ENCODE measurements around the gene UBL3.

Gene UBL3

GRCh38 chr13:29845440-29846056 is 4.9 kb downstream of the UBL3 start:
- Histone ChIP-seq H3K36me3 (ENCODE audit: control insufficient read depth in 2 of 2, insufficient read depth in 2 of 2, low read length in 2 of 2) (no peaks in the 10 kb centered on the region), H3K4me1 (ENCODE audit: control insufficient read depth, insufficient read depth, low read length) (peaks cover 7% of the 10 kb centered on the region), H3K27me3 (ENCODE audit: control insufficient read depth in 1 of 2, insufficient read depth in 2 of 2, low read length in 2 of 2) (no peaks in the 10 kb centered on the region), H3K9ac (ENCODE audit: low read length in 2 of 2) (peak overlapping the region in 1 of 2 donors; percentile 20), H3K4me3 (ENCODE audit: low read length in 2 of 2) (no peak overlapping the region), H3K27ac (ENCODE audit: low read length) (no peak overlapping the region), H3K9me3 (ENCODE audit: control insufficient read depth in 2 of 2, low read length in 2 of 2) (no peaks in the 10 kb centered on the region)

GRCh38 chr13:29844441-29844840 is 6.0 kb downstream of the UBL3 start:
- Histone ChIP-seq H3K9ac (ENCODE audit: low read length in 2 of 2) (no peak overlapping the region), H3K4me3 (ENCODE audit: low read length in 2 of 2) (no peak overlapping the region), H3K27ac (ENCODE audit: low read length) (no peak overlapping the region), H3K36me3 (ENCODE audit: control insufficient read depth in 2 of 2, insufficient read depth in 2 of 2, low read length in 2 of 2) (no peaks in the 10 kb centered on the region), H3K9me3 (ENCODE audit: control insufficient read depth in 2 of 2, low read length in 2 of 2) (no peaks in the 10 kb centered on the region), H3K4me1 (ENCODE audit: control insufficient read depth, insufficient read depth, low read length) (peaks cover 7% of the 10 kb centered on the region), H3K27me3 (ENCODE audit: control insufficient read depth in 1 of 2, insufficient read depth in 2 of 2, low read length in 2 of 2) (no peaks in the 10 kb centered on the region)

DNA sequence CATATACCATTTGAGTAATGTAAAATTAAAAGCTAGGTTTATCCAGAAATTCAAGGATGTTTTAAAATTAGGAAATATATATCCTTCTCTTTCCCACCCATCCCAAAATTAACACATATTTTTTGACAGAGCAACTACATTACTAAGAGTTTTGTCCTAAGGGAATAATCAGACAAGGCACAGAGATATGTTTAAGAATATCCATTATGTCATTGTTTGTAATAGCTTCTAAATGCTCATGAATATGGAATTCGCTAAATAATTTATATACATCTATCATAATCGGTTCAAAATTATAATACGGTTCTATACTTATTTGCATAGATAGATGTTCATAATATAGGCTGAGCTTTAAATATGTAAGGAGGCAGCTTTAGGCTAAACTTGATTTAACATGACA is 9.8 kb downstream of the UBL3 start:
- Histone ChIP-seq H3K36me3 (ENCODE audit: control insufficient read depth in 2 of 2, insufficient read depth in 2 of 2, low read length in 2 of 2) (no peaks in the 10 kb centered on the region), H3K27ac (ENCODE audit: low read length) (no peak overlapping the region), H3K27me3 (ENCODE audit: control insufficient read depth in 1 of 2, insufficient read depth in 2 of 2, low read length in 2 of 2) (no peaks in the 10 kb centered on the region), H3K4me1 (ENCODE audit: control insufficient read depth, insufficient read depth, low read length) (no peaks in the 10 kb centered on the region), H3K4me3 (ENCODE audit: low read length in 2 of 2) (no peak overlapping the region), H3K9me3 (ENCODE audit: control insufficient read depth in 2 of 2, low read length in 2 of 2) (no peaks in the 10 kb centered on the region), H3K9ac (ENCODE audit: low read length in 2 of 2) (no peak overlapping the region)

DNA sequence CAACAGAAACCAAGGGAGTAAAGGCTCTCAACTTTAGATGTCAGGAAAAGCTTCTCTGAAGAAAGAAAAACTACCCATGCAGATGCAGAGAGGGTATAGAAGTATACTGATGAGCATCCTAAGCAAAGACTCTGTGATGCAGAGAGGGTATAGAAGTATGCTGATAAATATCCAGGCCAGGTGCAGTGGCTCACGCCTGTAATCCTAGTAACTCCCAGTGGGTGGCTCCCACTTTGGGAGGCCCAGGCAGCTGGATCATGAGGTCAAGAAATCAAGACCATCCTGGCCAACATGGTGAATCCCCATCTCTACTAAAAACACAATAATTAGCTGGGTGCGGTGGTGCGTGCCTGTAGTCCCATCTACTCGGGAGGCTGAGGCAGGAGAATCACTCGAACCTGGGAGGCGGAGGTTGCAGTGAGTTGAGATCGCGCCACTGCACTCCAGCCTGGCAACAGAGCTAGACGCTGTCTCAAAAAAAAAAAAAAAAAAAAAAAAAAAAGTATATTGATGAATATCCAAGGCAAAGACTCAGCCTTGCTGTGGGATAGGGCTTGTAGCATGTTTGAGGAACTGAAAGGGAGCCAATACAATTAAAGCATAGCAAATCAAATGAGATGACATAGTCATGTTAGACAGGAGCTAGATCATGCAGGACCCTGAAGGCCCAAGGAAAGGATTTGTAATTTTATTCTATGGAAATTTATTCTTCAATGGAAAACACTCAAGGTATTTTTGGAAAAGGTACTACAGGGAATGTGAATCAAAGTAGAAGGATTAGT is 14.9 kb downstream of the UBL3 start:
- Histone ChIP-seq H3K27me3 (ENCODE audit: control insufficient read depth in 1 of 2, insufficient read depth in 2 of 2, low read length in 2 of 2) (no peaks in the 10 kb centered on the region), H3K27ac (ENCODE audit: low read length) (no peak overlapping the region), H3K4me1 (ENCODE audit: control insufficient read depth, insufficient read depth, low read length) (no peaks in the 10 kb centered on the region), H3K4me3 (ENCODE audit: low read length in 2 of 2) (no peak overlapping the region), H3K9ac (ENCODE audit: low read length in 2 of 2) (no peak overlapping the region), H3K36me3 (ENCODE audit: control insufficient read depth in 2 of 2, insufficient read depth in 2 of 2, low read length in 2 of 2) (no peaks in the 10 kb centered on the region), H3K9me3 (ENCODE audit: control insufficient read depth in 2 of 2, low read length in 2 of 2) (no peaks in the 10 kb centered on the region)

GRCh38 chr13:29832761-29833298 is 17.6 kb downstream of the UBL3 start:
- no peaks in the 10 kb centered on the region for H3K4me1 ChIP-seq (ENCODE audit: control insufficient read depth, insufficient read depth, low read length)
- H3K27me3 ChIP-seq (ENCODE audit: control insufficient read depth in 1 of 2, insufficient read depth in 2 of 2, low read length in 2 of 2) = no peaks in the 10 kb centered on the region
- H3K27ac ChIP-seq (ENCODE audit: low read length) = no peak overlapping the region
- H3K9me3 ChIP-seq (ENCODE audit: control insufficient read depth in 2 of 2, low read length in 2 of 2) = no peaks in the 10 kb centered on the region
- no peak overlapping the region for H3K4me3 ChIP-seq (ENCODE audit: low read length in 2 of 2)
- no peak overlapping the region for H3K9ac ChIP-seq (ENCODE audit: low read length in 2 of 2)
- H3K36me3 ChIP-seq (ENCODE audit: control insufficient read depth in 2 of 2, insufficient read depth in 2 of 2, low read length in 2 of 2) = no peaks in the 10 kb centered on the region

DNA sequence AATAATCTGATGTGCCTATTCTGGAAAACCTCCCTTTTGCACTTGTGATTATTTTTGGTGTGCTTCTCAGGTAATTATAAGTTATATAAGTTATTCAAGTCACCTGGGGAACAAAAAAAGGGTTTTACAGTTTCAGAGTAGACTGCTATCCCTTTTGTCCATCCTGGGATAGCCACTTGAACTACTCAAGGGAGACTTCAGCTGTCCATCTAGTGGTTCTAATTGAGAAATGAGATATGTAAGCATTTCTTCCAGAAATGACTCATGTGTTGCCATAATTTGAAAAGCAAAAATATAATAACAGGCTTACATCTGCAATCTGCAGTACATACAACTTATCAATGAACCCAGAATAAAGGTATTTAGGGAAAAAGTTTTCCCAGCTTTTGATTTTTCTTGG is 20.4 kb downstream of the UBL3 start:
- no peaks in the 10 kb centered on the region for H3K9me3 ChIP-seq (ENCODE audit: control insufficient read depth in 2 of 2, low read length in 2 of 2)
- H3K4me1 ChIP-seq (ENCODE audit: control insufficient read depth, insufficient read depth, low read length) = no peaks in the 10 kb centered on the region
- no peak overlapping the region for H3K4me3 ChIP-seq (ENCODE audit: low read length in 2 of 2)
- no peaks in the 10 kb centered on the region for H3K36me3 ChIP-seq (ENCODE audit: control insufficient read depth in 2 of 2, insufficient read depth in 2 of 2, low read length in 2 of 2)
- no peak overlapping the region for H3K9ac ChIP-seq (ENCODE audit: low read length in 2 of 2)
- H3K27me3 ChIP-seq (ENCODE audit: control insufficient read depth in 1 of 2, insufficient read depth in 2 of 2, low read length in 2 of 2) = no peaks in the 10 kb centered on the region
- H3K27ac ChIP-seq (ENCODE audit: low read length) = no peak overlapping the region

- H3K36me3 ChIP-seq (ENCODE audit: control insufficient read depth in 2 of 2, insufficient read depth in 2 of 2, low read length in 2 of 2) = no peaks in the 10 kb centered on the region
- no peaks in the 10 kb centered on the region for H3K27me3 ChIP-seq (ENCODE audit: control insufficient read depth in 1 of 2, insufficient read depth in 2 of 2, low read length in 2 of 2)
- H3K4me3 ChIP-seq (ENCODE audit: low read length in 2 of 2) = no peak overlapping the region
- no peak overlapping the region for H3K27ac ChIP-seq (ENCODE audit: low read length)
- H3K9me3 ChIP-seq (ENCODE audit: control insufficient read depth in 2 of 2, low read length in 2 of 2) = no peaks in the 10 kb centered on the region
- no peaks in the 10 kb centered on the region for H3K4me1 ChIP-seq (ENCODE audit: control insufficient read depth, insufficient read depth, low read length)
- H3K9ac ChIP-seq (ENCODE audit: low read length in 2 of 2) = no peak overlapping the region
Observed at GRCh38 chr13:29819143-29819542, 31.3 kb downstream of the UBL3 start.

DNA sequence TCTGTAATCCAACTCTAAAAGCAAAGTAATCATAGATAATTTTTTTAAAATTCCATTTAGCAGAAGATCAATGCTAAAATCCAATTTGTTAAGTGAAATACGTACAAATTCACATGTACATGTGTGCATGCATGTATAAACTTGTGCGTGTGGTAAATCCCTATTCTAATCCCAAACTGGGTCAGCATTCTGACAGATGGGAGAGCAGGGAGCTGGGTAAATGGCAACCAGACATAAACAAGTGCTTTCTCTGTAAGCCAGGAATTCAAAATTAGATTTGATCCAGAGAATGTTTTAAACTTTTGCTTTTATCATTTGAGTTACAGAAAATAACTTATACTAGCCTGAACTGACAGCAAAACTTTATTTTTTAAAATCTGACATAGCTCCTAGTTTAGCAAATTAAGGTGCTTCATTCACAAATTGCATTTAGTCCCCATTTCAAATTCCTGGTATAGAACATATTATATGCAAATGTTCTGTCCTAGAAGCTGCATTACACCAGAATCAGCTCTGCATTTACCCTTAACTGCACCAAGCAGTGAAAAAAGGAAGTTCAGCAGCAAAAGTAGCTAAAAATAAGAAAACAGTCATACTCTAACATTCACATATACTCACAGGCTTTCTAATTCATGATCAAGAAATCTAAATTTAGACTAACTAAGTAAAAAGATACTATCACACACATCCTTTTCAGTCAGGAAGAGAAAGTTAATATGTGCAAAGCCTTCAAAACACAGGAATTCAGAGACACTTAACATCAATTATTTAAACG is 32.6 kb downstream of the UBL3 start:
- no peak overlapping the region for H3K27ac ChIP-seq (ENCODE audit: low read length)
- no peaks in the 10 kb centered on the region for H3K4me1 ChIP-seq (ENCODE audit: control insufficient read depth, insufficient read depth, low read length)
- no peaks in the 10 kb centered on the region for H3K27me3 ChIP-seq (ENCODE audit: control insufficient read depth in 1 of 2, insufficient read depth in 2 of 2, low read length in 2 of 2)
- no peaks in the 10 kb centered on the region for H3K9me3 ChIP-seq (ENCODE audit: control insufficient read depth in 2 of 2, low read length in 2 of 2)
- no peak overlapping the region for H3K4me3 ChIP-seq (ENCODE audit: low read length in 2 of 2)
- H3K36me3 ChIP-seq (ENCODE audit: control insufficient read depth in 2 of 2, insufficient read depth in 2 of 2, low read length in 2 of 2) = no peaks in the 10 kb centered on the region
- H3K9ac ChIP-seq (ENCODE audit: low read length in 2 of 2) = no peak overlapping the region

GRCh38 chr13:29816715-29817114 is 33.7 kb downstream of the UBL3 start:
- Histone ChIP-seq H3K27ac (ENCODE audit: low read length) (no peak overlapping the region), H3K9me3 (ENCODE audit: control insufficient read depth in 2 of 2, low read length in 2 of 2) (no peaks in the 10 kb centered on the region), H3K27me3 (ENCODE audit: control insufficient read depth in 1 of 2, insufficient read depth in 2 of 2, low read length in 2 of 2) (no peaks in the 10 kb centered on the region), H3K9ac (ENCODE audit: low read length in 2 of 2) (no peak overlapping the region), H3K4me1 (ENCODE audit: control insufficient read depth, insufficient read depth, low read length) (no peaks in the 10 kb centered on the region), H3K4me3 (ENCODE audit: low read length in 2 of 2) (no peak overlapping the region), H3K36me3 (ENCODE audit: control insufficient read depth in 2 of 2, insufficient read depth in 2 of 2, low read length in 2 of 2) (no peaks in the 10 kb centered on the region)

- no peak overlapping the region for H3K27ac ChIP-seq (ENCODE audit: low read length)
- H3K4me3 ChIP-seq (ENCODE audit: low read length in 2 of 2) = no peak overlapping the region
- H3K9me3 ChIP-seq (ENCODE audit: control insufficient read depth in 2 of 2, low read length in 2 of 2) = no peaks in the 10 kb centered on the region
- H3K4me1 ChIP-seq (ENCODE audit: control insufficient read depth, insufficient read depth, low read length) = peaks cover 2% of the 10 kb centered on the region
- no peaks in the 10 kb centered on the region for H3K36me3 ChIP-seq (ENCODE audit: control insufficient read depth in 2 of 2, insufficient read depth in 2 of 2, low read length in 2 of 2)
- H3K27me3 ChIP-seq (ENCODE audit: control insufficient read depth in 1 of 2, insufficient read depth in 2 of 2, low read length in 2 of 2) = no peaks in the 10 kb centered on the region
- no peak overlapping the region for H3K9ac ChIP-seq (ENCODE audit: low read length in 2 of 2)
Observed at GRCh38 chr13:29815336-29815735, 35.1 kb downstream of the UBL3 start.
